ENCODE data around the gene ELL. TPM values are rescaled to one million over a fixed set of nuclear protein-coding genes. Genes with fewer than 3 reads are reported as not detected.

ELL gene
- total RNA-seq, 1 donor from 2014 or later = 11.6 TPM

- peak overlapping the region; percentile 73 for H3K4me3 Mint-ChIP-seq (ENCODE audit: unreplicated experiment)
- peak overlapping the region; percentile 62 for H3K27ac Mint-ChIP-seq (ENCODE audit: unreplicated experiment)
- no peak for DNase-seq
- TF ChIP-seq CTCF (IDR thresholded peaks at IDR 0.05; ENCODE audit: partially characterized antibody, unreplicated experiment) = no peak
- peaks cover 27% of the 10 kb centered on the region for H3K4me1 Mint-ChIP-seq (ENCODE audit: low read depth, unreplicated experiment)
- H3K27me3 Mint-ChIP-seq (ENCODE audit: unreplicated experiment) = peaks cover 14% of the 10 kb centered on the region
- H3K9me3 Mint-ChIP-seq (ENCODE audit: unreplicated experiment) = peaks cover 23% of the 10 kb centered on the region
- H3K36me3 Mint-ChIP-seq (ENCODE audit: unreplicated experiment) = no peaks in the 10 kb centered on the region
Measured at GRCh38 chr19:18423258-18424020, 98.4 kb downstream of the ELL start.

- Mint-ChIP-seq H3K4me1 (ENCODE audit: low read depth, unreplicated experiment) (peaks cover 25% of the 10 kb centered on the region), H3K27ac (ENCODE audit: unreplicated experiment) (peak overlapping the region; percentile 62), H3K4me3 (ENCODE audit: unreplicated experiment) (peak overlapping the region; percentile 73), H3K9me3 (ENCODE audit: unreplicated experiment) (peaks cover 22% of the 10 kb centered on the region), H3K27me3 (ENCODE audit: unreplicated experiment) (peaks cover 14% of the 10 kb centered on the region), H3K36me3 (ENCODE audit: unreplicated experiment) (no peaks in the 10 kb centered on the region)
- no peak for TF ChIP-seq CTCF (IDR thresholded peaks at IDR 0.05; ENCODE audit: partially characterized antibody, unreplicated experiment)
- no peak for DNase-seq
Measured at GRCh38 chr19:18422530-18423191, 99.2 kb downstream of the ELL start.

DNA sequence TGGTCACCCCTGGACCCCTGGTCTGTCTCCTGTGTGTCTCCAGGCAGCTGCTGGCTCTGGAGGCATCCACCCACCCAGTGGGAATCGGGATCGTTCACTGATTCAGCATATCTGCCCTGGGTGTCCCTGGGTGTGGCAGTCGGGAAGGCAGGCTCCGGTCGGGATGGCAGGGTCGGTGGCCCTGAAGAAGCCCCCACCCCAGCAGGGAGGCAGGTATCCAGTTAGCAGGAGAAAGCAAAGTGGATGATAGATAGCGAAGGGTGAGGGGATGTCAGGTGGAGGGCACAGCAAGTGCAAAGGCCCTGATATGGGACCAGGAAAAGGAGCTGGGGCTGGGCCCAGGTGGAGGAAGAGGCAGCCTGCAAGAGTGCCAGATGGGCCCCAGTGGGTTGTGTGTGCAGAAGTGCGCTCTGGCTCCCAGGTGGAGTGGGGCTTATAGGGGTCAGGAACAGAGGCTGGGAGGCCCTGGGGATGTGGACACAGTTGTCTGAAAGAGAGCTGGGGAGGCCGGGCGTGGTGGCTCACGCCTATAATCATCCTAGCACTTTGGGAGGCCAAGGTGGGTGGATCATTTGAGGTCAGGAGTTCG lies 100.4 kb downstream of the ELL start:
- DNase-seq = no peak
- H3K4me3 Mint-ChIP-seq (ENCODE audit: unreplicated experiment) = peak overlapping the region; percentile 95
- H3K4me1 Mint-ChIP-seq (ENCODE audit: low read depth, unreplicated experiment) = peaks cover 26% of the 10 kb centered on the region
- peaks cover 22% of the 10 kb centered on the region for H3K9me3 Mint-ChIP-seq (ENCODE audit: unreplicated experiment)
- TF ChIP-seq CTCF (IDR thresholded peaks at IDR 0.05; ENCODE audit: partially characterized antibody, unreplicated experiment) = no peak
- H3K36me3 Mint-ChIP-seq (ENCODE audit: unreplicated experiment) = no peaks in the 10 kb centered on the region
- peak overlapping the region; percentile 64 for H3K27ac Mint-ChIP-seq (ENCODE audit: unreplicated experiment)
- H3K27me3 Mint-ChIP-seq (ENCODE audit: unreplicated experiment) = peaks cover 14% of the 10 kb centered on the region

GRCh38 chr19:18420930-18421329 lies 100.9 kb downstream of the ELL start:
- Mint-ChIP-seq H3K27ac (ENCODE audit: unreplicated experiment) (peak overlapping the region; percentile 53), H3K4me1 (ENCODE audit: low read depth, unreplicated experiment) (peaks cover 28% of the 10 kb centered on the region)

More at GRCh38 chr19:18420930-18421329, 100.9 kb downstream of the ELL start:
- no peaks in the 10 kb centered on the region for H3K36me3 Mint-ChIP-seq (ENCODE audit: unreplicated experiment)
- peak overlapping the region; percentile 95 for H3K4me3 Mint-ChIP-seq (ENCODE audit: unreplicated experiment)
- H3K9me3 Mint-ChIP-seq (ENCODE audit: unreplicated experiment) = peaks cover 25% of the 10 kb centered on the region
- TF ChIP-seq CTCF (IDR thresholded peaks at IDR 0.05; ENCODE audit: partially characterized antibody, unreplicated experiment) = no peak
- DNase-seq = no peak
- peaks cover 14% of the 10 kb centered on the region for H3K27me3 Mint-ChIP-seq (ENCODE audit: unreplicated experiment)

Measured in glutamatergic neuron (in vitro differentiated cells).